Inferior parietal cortex (tissue), 1 donor: ENCODE measurements around the gene PALD1.
A peak's percentile ranks its signal among the peaks of the same experiment; 100 is the strongest.
"Not testable (repeated sequence)": the region's sequence is repeated elsewhere in the genome, so short reads cannot be mapped to it uniquely, and the experiment has no call there.

Source experiments
- DNase-seq: peaks from one replicate; pipeline ENCODE4 v3.0.0-alpha.2; 2016; ENCODE audit errors: extremely low spot score

PALD1 gene

DNA sequence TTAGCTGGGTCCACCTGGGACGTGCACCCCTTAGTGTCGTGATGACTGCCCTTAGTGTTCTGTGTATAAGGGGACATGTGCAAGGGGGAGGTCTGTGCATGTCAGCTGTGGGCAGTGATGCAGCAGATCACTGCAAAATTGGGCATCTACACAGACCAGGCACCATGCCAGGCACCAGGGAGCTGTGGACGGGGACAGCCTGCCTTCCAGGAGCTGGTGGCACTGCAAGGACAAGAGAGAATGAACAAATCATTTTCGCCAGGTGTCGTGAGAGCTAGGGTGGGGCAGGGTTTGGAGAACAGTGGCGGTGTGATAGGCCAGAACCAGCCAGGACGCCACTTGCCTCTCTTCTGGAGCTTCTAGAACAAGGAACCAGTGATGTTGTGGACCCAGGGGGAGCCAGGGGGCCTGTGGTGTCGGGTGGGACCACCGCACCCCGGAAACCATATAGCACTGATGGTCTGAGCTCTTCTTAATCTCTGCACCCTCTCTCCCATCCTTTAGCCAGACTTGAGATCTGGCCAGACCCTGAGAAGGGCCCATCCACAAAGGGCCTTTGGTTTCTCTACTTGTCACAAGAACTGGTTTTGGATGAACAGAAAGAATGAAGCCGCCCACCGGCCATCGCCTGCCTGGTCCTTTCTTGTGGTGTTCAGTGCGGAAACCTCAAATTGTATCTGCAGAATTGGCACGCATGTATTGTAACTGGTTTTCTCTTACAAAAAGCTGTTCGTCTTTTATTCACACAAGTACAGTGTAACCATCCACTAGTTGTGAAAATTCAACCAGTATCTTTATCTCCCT lies 93.3 kb downstream of the PALD1 start:
- no peak for DNase-seq

DNA sequence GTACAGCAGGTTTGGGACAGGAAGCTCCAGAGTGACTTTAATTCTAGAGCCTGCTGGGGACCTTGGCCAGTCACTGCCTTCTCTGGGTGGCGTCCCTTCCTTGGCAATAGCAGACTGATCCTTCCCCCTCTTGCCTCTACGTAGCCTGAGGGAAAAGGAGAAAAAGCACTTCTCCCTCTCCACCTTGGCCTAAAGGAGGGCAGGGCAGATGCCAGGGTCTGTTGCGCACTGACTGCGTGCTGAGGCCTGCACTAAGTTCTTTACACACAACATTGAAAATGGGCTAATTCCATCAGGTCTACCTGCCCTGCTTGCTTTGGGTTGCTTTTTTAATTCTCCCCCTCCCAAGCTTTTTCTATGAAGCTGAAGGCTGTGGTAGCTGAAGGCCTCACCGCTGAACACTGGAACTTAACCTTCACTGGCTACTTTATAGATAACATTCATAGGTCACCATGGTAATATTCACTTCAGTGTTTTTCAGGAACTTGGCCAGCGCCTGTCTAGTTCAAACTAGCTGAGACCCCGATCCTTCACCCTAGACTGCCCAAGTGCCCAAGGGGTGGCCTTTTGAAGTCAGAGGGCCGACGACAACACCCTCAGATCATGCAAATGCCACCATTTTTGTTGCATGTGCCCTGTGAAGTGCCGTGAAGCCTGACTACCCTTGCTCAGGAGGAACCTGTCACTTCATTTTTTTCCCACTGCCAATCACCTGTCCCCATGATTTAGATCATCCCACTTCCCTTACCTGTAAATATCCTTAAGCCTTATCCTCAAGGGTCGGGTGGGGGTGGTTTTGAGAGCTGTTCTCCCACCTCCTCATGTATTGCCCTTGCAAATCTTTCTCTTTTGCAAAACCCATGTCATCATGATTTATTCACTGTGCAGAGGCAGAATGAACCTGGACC lies 95.3 kb downstream of the PALD1 start:
- no peak for DNase-seq

DNA sequence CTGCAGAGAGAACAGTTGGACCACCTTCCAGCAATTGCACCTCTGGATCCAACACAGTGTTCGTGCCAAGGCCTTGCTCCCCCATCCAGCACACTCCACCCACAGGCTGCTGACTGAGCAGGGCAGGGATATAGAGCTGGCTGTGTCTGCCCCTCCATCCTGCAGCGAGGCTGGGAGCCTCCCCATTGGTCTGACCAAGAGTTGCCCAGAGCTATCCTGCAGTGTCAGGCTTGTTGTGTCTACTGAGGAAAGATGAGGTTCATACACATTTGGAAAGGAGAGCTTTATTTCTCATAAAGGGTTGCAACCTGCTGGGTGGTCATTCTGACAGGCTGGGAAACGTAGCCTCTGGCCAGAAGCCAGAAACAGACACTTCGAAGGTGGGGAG lies 96.9 kb downstream of the PALD1 start:
- DNase-seq, result no peak

DNA sequence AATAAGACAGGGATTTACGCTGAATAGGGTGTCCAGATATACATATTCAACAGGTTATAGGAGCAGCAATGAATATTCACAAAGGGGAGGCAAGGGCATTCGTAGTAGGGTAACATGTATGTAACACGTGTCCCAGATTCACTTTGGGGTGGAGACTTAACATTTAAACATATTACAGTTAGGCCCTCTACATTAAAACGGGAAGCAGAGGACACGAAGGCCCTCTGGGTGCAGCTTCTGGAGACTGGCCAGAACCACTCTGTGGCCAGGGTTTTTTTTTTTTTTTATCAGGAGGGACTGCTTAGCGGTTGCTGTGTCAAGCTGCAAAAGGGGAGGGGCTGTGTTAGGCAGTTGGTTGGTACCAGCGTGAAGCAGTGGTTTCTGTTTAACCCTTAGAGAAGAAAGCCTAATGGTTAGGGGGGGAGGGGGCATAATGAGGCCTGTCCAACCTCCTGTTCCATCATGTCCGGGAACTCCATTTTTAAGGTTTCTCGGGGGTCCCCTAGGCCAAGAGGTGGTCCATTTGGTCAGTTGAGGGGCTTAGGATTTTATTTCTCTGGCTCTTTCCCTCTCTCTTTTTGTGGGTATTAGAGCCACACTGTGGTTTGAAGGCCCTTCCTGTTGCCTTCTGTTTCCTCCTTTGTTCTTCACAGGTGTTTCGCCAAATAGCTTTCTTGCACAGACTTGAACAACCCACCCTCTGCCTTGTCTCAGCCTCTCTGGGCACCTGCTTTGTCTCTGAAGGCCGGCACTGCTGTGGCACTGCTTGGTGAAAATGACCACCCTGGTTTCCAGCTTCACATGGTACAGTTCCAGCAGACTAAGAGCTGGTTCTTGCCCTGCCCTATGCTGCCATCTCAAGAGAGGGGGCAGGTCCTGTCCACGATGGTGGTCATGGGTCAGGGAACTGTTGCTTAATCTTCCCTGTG lies 97.6 kb downstream of the PALD1 start:
- peak; percentile 50 for DNase-seq

DNA sequence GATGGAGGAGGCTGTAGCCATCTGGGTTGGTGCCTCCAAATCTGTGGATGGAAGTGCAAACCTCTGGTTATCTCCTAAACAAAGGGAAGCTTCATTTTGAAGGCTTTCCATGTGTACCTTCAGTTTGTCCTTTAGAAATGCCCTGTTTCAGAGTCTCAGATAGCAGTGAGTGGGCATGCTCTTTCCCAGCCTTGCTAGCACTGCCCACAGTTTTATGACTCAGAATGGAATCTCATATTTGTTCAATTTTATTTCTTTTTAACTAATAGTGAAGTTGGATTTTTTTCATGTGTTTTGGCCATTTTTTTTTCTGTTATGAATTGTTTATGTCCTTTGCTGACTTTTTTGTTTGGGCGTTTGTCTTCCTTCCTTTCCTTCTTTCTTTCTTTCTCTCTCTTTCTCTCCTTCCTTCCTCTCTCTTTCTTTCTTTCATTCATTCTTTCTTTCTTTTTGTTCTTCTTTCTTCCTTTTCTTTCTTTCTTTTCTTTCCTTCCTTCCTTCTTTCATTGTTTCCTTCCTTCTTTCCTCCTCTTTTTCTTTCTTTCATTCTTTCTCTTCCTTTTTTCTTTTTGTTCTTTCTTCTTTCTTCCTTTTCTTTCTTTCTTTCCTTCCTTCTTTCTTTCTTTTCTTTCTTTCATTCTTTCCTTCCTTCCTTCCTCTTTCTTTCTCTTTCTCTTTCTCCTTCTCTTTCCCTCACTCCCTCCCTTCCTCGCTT lies 98.4 kb downstream of the PALD1 start:
- no peak for DNase-seq

DNA sequence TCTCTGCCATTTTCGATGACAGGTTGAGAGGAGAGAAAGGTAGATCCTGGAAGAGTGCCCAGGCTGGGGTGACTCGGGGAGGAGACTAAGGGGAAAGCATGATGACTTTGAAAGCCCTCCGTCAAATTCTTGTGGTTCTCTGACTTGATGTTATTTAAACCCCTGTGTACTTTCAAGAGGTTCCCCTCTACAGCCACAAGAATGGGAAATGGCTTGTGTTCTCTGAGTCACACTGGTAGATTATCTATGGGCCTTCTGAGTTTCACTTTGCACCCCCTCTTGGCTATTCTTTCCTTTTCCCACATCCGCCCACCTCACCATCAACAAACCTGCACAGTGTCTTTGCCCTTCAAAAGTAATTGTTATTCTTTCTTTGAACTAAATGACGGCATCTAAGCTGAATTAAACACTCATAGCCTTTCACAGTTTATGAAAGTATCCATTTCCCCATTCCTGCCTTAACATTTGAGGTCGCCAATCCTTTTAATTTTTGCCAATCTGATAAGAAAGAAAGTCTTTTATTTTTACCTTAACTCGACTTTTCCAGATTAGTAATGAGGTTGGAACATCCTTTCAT lies 99.9 kb downstream of the PALD1 start:
- DNase-seq, result no peak

DNA sequence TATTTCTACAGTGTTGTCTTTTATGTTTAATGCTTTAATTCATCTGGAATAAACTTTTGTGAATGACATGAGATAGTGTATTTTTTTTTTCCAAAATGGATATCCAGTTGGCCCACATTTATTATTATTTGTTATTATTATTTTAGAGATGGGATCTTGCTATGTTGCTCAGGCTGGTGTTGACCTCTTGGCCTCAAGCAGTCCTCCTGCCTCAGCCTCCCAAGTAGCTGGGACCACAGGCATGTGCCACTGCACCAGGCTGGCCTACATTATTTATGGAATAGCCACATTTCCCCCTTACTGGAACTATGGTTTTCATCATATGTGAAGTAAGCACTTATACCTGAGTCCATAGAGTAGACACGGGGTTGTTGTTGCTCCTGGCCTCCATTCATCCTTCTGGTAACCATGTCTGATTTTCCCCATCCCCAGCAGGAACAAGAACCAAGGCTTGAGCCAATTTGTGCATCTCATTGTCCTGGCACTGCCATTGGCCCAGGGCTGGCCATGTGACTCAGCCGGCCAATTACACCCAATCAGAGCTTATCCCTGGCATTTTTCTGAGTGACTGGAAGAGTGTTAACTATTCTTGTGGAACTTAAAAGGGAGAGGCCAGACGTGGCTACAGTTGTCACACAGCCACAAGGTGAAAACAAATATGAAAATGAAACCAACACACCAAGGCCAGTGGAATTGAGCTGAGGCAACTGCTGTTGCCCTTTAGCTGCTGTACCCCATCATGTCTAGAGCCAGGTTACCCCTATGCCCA lies 100.9 kb downstream of the PALD1 start:
- no peak for DNase-seq

DNA sequence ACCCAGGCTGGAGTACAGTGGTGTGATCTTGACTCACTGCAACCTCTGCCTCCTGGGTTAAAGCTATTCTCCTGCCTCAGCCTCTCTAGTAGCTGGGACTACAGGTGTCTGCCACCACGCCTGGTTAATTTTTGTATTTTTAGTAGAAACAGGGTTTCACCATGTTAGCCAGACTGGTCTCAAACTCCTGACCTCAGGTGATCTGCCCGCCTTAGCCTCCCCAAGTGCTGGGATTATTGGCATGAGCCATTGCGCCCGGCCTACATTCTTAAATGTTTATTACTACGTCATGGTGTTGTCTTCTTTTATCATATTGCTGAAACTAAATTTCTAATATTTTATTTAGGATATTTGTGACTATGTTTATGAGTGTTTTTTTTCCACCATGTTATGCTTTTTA lies 102.6 kb downstream of the PALD1 start:
- not testable (repeated sequence) for DNase-seq

DNA sequence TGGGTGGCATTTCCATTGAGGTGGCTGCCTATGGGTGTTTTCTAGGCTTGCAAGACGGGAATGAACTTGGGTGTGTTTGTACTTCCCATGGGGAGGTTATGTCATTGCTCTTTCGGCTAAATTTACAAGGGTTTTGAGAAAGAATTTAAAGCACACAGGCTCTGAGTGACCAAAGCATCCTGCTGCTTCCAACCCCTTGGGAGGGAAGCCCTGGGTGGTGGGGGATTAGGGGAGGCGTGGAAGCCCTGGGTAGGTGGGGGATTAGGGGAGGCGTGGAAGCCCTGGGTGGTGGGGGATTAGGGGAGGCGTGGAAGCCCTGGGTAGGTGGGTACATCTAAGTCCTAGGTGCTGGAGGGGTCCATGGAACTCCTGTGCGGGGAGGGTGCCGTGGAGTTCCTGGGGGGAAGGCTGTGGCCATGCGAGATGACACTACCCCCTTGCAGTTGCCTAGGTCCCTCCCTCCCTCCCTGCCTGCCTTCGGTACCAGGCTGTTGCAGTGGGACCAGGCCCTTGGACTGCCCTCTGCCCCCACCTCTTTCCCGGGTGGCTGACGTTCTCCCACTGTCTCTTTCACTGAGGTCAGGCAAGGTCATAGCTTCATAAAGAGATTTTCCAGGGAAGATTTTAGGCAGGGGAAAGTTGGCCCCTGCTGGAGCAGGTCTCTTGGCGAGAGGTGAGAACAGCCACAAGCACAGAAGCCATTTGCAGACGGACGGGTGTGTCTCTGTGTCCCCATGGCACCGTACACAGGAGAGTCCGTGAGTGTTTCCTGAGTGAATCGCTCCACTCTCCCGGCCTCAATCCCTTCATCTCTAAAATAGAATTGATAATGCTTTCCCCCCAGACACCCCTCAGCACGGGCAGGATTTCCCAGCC lies 104.5 kb downstream of the PALD1 start:
- DNase-seq, result no peak

DNA sequence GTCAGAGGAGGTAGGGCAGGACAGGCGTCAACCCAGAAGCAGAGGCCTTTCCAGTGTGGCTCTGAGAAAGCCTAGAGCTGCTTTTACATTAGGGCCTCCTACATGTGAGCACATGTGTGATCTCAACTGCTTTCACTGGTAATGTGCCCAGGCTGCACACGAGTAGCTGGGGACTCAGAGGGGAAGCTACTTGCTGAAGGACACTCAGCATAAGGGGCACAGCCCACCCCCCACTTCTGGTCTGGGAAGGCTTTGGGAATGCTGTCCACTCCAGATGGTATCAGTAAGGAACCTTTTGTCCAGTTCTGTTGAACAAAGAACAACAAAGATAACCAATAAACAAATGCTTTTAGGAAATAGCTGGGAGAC lies 105.1 kb downstream of the PALD1 start:
- DNase-seq, result no peak

DNA sequence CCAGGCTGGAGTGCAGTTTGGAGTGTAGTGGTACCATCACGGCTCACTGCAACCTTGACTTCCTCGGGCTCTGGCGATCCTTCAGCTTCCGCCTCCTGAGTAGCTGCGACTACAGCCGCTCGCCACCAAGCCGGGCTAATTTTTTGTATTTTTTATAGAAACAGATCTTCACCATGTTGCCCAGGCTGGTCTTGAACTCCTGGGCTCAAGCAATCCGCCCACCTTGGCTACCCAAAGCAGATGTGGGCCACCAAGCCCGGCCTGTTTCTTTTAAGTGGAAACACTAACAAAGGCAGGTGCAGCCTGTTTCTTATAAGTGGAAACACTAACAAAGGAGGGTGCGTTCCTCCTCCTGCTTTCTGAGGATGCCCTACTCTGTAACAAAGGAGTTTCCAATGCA lies 105.8 kb downstream of the PALD1 start:
- DNase-seq, result no peak

DNA sequence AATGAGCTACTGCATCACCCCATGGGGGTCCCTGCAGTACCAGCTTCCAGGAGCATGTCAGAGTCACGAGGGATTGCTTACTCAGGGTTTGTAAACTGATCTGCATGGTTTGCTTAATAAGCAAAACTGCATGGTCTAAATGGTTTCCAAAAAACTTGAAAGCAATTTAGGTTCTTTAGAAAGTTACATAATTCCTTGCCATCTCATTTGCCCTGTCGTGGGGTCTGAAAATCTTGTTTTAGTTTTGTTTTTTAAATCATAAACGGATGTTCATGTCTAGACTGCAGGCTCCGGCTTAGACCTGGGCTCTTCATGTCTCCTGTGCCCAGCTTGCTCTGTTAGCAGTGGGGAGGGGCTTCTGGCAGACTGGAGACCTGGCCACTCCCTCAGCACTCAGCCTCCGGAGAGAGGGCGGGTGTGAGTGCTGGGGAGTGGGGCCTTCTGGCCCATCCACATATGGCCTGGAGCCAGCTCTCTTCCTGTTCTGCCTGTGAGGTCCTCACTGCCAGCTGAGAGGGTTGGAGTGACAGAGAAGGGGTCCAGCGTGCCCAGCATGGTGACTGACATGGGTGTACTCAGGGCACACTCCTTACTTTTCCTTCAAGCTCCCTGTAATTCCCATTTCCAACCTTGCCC lies 106.5 kb downstream of the PALD1 start:
- no peak for DNase-seq

DNA sequence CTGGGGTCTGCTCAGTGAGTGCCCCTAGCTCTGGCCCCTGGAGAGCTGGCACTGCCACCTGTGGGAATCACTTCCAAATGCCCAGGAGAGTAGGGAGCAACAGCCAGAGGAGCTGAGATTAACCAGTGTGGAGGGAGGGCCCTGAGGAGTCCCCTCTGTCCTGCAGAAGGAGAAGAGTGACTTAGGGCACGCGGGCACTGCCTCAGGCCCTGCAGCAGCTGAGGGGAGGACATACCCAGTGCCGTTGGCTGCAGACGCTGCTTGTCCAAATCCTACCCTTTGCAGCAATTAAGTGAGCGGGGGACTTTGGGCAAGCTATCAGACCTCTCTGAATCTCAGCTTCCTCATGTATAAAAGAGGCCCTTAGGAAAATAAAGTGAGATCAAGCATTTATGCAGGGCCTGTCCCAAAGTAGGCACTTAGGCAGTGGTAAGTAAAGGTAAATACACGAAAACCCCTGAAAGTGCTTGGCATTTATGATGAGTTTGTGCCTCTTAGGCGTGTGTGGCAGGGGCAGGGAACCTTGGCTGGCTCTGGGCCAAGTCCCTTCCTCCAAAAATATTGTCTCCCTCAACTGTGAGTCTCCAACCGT lies 107.1 kb downstream of the PALD1 start:
- DNase-seq, result no peak

DNA sequence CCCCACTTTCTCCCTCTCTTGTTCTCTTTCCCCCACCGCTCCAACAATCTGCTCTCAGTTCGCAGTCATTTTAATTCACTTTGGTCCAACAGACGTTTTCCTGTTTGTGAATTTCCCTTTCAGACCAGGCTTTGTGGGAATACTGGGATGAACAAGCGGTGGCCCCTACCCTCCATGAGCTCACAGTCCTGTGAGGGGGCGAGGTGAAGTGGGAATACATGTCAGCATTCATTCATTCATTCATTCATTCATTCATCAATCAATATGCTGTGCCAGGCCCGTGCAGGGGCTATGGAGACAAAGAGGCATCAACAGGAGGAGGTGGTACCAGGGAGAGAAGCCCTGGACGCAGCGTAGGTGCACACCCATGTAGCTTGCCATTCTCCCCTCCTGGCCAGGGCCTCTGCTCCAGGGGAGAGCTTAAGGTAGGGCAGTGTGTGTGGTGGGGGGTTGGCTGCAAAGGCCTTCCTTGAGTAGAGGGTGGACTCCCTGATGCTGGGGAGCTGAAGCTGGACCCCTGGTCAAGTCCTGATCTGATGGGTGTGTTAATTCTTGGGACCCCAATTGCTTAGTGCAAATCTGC lies 107.9 kb downstream of the PALD1 start:
- DNase-seq, result no peak

DNA sequence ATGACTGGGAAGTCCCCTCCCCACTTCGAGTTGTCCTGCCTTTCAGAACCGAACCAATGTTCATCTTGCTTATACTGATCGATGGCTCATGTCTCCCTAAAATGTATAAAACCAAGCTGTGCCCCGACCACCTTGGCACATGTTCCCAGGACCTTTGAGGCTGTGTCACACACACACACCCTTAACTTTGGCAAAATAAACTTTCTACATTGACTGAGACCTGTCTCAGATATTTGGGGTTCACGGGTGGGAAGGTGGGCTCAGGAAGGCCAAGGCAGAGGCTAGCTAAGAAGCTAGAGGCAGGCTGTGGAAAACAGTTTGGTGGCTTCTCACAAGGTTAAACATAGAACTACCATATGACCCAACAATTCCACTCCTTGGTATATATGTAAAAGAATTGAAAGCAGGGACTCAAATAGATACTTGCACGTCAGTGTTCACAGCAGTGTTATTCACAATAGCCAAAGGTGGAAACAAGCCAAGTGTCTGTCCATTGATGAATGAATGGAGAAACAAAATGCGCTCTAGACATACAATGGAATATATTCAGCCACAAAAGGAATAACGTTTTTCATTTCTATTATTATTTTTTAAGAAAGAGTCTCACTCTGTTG lies 108.6 kb downstream of the PALD1 start:
- DNase-seq, result peak; percentile 75

DNA sequence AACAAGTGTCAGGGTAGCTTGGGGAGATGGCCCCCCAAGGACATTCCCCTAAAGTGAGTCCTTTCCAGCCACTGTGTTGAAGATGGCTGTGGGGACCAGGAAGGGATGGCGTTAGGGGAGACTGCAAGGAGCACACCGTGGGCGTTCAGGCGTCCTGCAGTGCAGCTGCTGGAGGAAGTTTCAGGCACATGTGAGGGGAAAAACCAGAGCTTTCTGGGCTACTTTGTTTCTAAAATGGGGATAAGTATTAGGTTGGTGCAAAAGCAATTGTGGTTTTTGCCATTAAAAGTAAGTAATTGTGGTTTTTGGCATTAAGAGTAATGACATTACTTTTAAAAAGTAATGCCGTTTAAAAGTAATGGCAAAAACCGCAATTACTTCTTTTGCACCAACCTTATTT lies 109.7 kb downstream of the PALD1 start:
- no peak for DNase-seq

DNA sequence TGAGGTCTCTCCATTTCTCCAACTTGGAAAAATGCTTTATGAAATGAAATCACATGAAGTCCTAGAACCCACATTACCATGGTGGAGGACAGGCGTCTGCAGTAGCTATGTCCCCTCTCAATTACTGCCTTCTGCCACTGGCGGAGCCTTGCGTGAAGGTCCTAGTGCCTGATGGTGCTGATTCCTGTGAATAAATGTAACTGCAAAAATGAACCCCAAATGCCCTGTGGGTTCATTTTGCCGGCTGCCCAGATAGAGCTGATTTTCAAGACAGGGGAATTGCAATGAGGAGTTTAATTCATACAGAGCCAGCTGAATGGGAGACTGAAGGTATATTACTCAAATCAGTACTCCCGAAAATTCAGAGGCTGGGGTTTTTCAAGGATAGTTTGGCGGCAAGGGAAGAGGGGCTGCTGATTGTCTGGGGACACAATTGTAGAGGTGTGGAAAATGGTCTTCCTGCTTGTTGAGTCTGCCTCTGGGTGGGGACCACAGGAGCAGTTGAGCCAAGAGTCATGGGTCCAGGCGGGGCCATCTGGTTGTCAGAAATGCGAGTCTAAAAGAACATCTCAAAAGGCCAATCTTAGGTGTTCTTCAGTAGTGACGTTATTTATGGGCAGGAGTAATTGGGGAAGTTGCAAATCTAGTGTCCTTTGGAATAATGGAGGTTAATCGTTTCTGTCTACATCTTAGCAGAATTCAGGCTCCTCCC lies 110.4 kb downstream of the PALD1 start:
- DNase-seq, result no peak
